ENCODE results near the gene RMRP.
A peak's percentile ranks its signal among the peaks of the same experiment; 100 is the strongest.

The RMRP gene

GRCh38 chr9:35664531-35665470 lies 7.0 kb upstream of the RMRP start, which contains the start of gene ARHGEF39 (continued):
- TF ChIP-seq ZBTB49 (tag by site-specific recombination; IDR thresholded peaks at IDR 0.05; ENCODE audit: low read depth) (no peak), ZNF138 (tag by site-specific recombination; IDR thresholded peaks at IDR 0.05; ENCODE audit: borderline replicate concordance) (no peak), ZSCAN5A (tag by site-specific recombination; IDR thresholded peaks at IDR 0.05) (no peak), ZNF133 (tag by site-specific recombination; IDR thresholded peaks at IDR 0.05) (no peak), ZSCAN30 (tag by site-specific recombination; IDR thresholded peaks at IDR 0.05) (0 out of 2 replicates have a peak, but pooled peaks have one; percentile 20), ZNF514 (tag by site-specific recombination; IDR thresholded peaks at IDR 0.05) (no peak), GLIS2 (tag by site-specific recombination; IDR thresholded peaks at IDR 0.05) (peak; percentile 60), REST (tag by site-specific recombination; IDR thresholded peaks at IDR 0.05) (peak; percentile 24; the same call in 1 of the 2 replicates), KLF16 (tag by site-specific recombination; IDR thresholded peaks at IDR 0.05) (0 out of 2 replicates have a peak, but pooled peaks have one; percentile 40), ZBTB20 (tag by site-specific recombination; IDR thresholded peaks at IDR 0.05) (peak; percentile 62; the same call in 1 of the 2 replicates), HIC1 (tag by site-specific recombination; IDR thresholded peaks at IDR 0.05) (peak; percentile 80), ZNF777 (tag by site-specific recombination; IDR thresholded peaks at IDR 0.05; ENCODE audit: borderline replicate concordance) (no peak), ZNF335 (tag by site-specific recombination; conservative IDR thresholded peaks at IDR 0.05) (peak; percentile 80), ZNF211 (tag by site-specific recombination; IDR thresholded peaks at IDR 0.05; ENCODE audit: low read depth) (no peak), ZSCAN16 (tag by site-specific recombination; IDR thresholded peaks at IDR 0.05) (no peak), ZSCAN18 (tag by site-specific recombination; IDR thresholded peaks at IDR 0.05) (no peak), ZNF560 (tag by site-specific recombination; IDR thresholded peaks at IDR 0.05; ENCODE audit: borderline replicate concordance) (no peak), ZNF510 (tag by site-specific recombination; IDR thresholded peaks at IDR 0.05; ENCODE audit: insufficient replicate concordance) (no peak), ZNF558 (tag by site-specific recombination; IDR thresholded peaks at IDR 0.05) (no peak), ZFP37 (tag by site-specific recombination; IDR thresholded peaks at IDR 0.05) (no peak), ZNF76 (tag by site-specific recombination; IDR thresholded peaks at IDR 0.05; ENCODE audit: borderline replicate concordance, low read depth) (peak; percentile 72; the same call in 1 of the 2 replicates), ZEB2 (tag by site-specific recombination; IDR thresholded peaks at IDR 0.05) (peak; percentile 44; the same call in 1 of the 2 replicates), ZNF707 (tag by site-specific recombination; IDR thresholded peaks at IDR 0.05) (no peak), ZNF394 (tag by site-specific recombination; IDR thresholded peaks at IDR 0.05; ENCODE audit: borderline replicate concordance) (no peak; the same call in 1 of the 2 replicates), ZBTB8A (tag by site-specific recombination; IDR thresholded peaks at IDR 0.05) (peak; percentile 62), KLF10 (tag by site-specific recombination; IDR thresholded peaks at IDR 0.05) (no peak; the same call in 1 of the 2 replicates)

Measured in HEK293 (cell line).